Measurements from ENCODE around the gene FEV.

DNA sequence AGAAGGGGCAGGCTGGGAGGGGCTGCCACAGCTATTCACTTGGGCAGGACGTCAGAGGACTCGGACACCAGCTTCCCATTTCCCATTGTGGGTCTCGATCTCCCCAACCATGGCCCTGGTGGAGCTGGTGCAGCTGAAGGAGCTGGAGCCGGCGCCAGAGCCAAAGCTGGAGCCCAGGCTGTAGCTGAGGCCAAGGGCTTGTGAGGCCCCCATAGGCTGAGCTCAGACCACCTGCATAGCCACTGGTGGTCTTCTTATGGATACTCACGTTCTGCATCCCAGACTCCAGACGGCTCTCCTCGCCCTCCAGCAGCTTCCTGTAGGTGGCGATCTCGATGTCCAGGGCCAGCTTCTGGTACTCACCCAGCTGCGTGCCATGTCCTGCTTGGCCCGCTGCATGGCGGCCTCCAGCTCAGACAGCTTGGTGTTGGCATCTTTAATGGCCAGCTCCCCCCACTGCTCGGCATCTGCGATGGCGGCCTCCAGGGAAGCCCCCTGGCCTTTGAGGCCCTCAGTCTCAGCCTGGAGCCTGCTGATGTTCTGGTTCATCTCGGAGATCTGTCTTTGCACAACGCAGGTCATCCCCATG lies 31.5 kb downstream of the FEV start:
- TF ChIP-seq CTCF (IDR thresholded peaks at IDR 0.05) (no peak), POLR2A (IDR thresholded peaks at IDR 0.05) (no peak), EP300 (IDR thresholded peaks at IDR 0.05) (no peak), POLR2AphosphoS5 (IDR thresholded peaks at IDR 0.05) (no peak)
